Vagina (tissue), 2 donors: ENCODE data around the gene LZIC. TPM values are rescaled to one million over a fixed set of nuclear protein-coding genes. Genes with fewer than 3 reads are reported as not detected.
"Not testable (repeated sequence)": the region's sequence is repeated elsewhere in the genome, so short reads cannot be mapped to it uniquely, and the experiment has no call there.

Experiments
- DNase-seq, 2 donors: peaks; one replicate each; pipeline ENCODE4 v3.0.0-alpha.2; 2017; ENCODE audit errors: extremely low spot score in 2 of 2
- H3K27ac ChIP-seq: fragments of 200-600 bp; sonication (generic); one replicate; pipeline ENCODE4 v1.5.1; 2019
- H3K27me3 ChIP-seq: fragments of 200-600 bp; sonication (generic); one replicate; pipeline ENCODE4 v1.5.1; 2019
- H3K36me3 ChIP-seq, 2 donors: fragments of 200-600 bp; sonication (generic); one replicate each; pipeline ENCODE4 v1.5.1; 2017 to 2019
- H3K4me1 ChIP-seq: fragments of 200-600 bp; sonication (generic); one replicate; pipeline ENCODE4 v1.5.1; 2019
- H3K4me3 ChIP-seq, 2 donors: fragments of 200-600 bp; sonication (generic); 1 replicate in 1 of 2; 2 replicates in 1 of 2; pipeline ENCODE4 v1.5.1; 2016 to 2019
- H3K9me3 ChIP-seq: fragments of 200-600 bp; sonication (generic); one replicate; pipeline ENCODE4 v1.5.1; 2019
- CTCF ChIP-seq, 3 experiments: fragments of 450-650 bp in 2 of 3; fragments of 200-600 bp in 1 of 3; sonication (generic) in 1 of 3; IDR thresholded peaks; one replicate each; pipeline ENCODE4 v1.5.1; 2017 to 2019; ENCODE audit warnings: antibody characterized with exemption in 3 of 3, mild to moderate bottlenecking in 2 of 3, moderate library complexity in 2 of 3
- POLR2A ChIP-seq, 2 donors: fragments of 450-650 bp; IDR thresholded peaks; one replicate each; pipeline ENCODE4 v1.6.1; 2017; ENCODE audit warnings: antibody characterized with exemption in 2 of 2, mild to moderate bottlenecking in 2 of 2, moderate library complexity in 2 of 2
- POLR2AphosphoS5 ChIP-seq, 2 donors: sonication (generic); formaldehyde crosslinking; IDR thresholded peaks; one replicate each; pipeline ENCODE4 v1.9.0; 2017; ENCODE audit warnings: antibody characterized with exemption in 2 of 2, mild to moderate bottlenecking in 2 of 2, low read depth in 1 of 2; ENCODE audit not compliant: insufficient read depth in 1 of 2
- intact Hi-C: fragments of 100-400 bp; cut with DNase I; formaldehyde crosslinking; loops from one replicate; pipeline ENCODE4 v1.15.1; 2023
- total RNA-seq: library from RNA; depleted of rRNA; stranded (reverse); fragments of >200 nt; gene quantifications from one replicate; pipeline ENCODE4 v1.2.3, GENCODE V29; 2016

LZIC gene
- total RNA-seq, 1 donor from 2014 or later, result 16.5 TPM

- TF ChIP-seq CTCF (IDR thresholded peaks at IDR 0.05) (no peak), POLR2AphosphoS5 (IDR thresholded peaks at IDR 0.05; ENCODE audit: insufficient read depth in 1 of 2, low read depth in 1 of 2) (no peak), POLR2A (IDR thresholded peaks at IDR 0.05) (no peak)
- Histone ChIP-seq H3K27me3 (no peaks in the 10 kb centered on the region), H3K27ac (no peak overlapping the region), H3K36me3 (no peaks in the 10 kb centered on the region), H3K4me1 (no peaks in the 10 kb centered on the region), H3K9me3 (no peaks in the 10 kb centered on the region), H3K4me3 (no peak overlapping the region)
- intact Hi-C loops, result no loop called here
- DNase-seq, result no peak
Measured at GRCh38 chr1:9922342-9922741, 20.8 kb downstream of the LZIC start.

- no peaks in the 10 kb centered on the region for H3K36me3 ChIP-seq
- H3K27ac ChIP-seq, result no peak overlapping the region
- TF ChIP-seq POLR2AphosphoS5 (IDR thresholded peaks at IDR 0.05; ENCODE audit: insufficient read depth in 1 of 2, low read depth in 1 of 2) (no peak), CTCF (IDR thresholded peaks at IDR 0.05) (no peak), POLR2A (IDR thresholded peaks at IDR 0.05) (no peak)
- no peak overlapping the region for H3K4me3 ChIP-seq
- no peak for DNase-seq
- no peaks in the 10 kb centered on the region for H3K9me3 ChIP-seq
- no peaks in the 10 kb centered on the region for H3K4me1 ChIP-seq
- no peaks in the 10 kb centered on the region for H3K27me3 ChIP-seq
- intact Hi-C loops, result no loop called here
Measured at GRCh38 chr1:9920606-9921005, 22.6 kb downstream of the LZIC start.

- Histone ChIP-seq H3K4me3 (no peak overlapping the region), H3K4me1 (no peaks in the 10 kb centered on the region), H3K27me3 (no peaks in the 10 kb centered on the region), H3K27ac (no peak overlapping the region), H3K36me3 (no peaks in the 10 kb centered on the region), H3K9me3 (no peaks in the 10 kb centered on the region)
- intact Hi-C loops, result no loop called here
- DNase-seq, result no peak
- TF ChIP-seq POLR2AphosphoS5 (IDR thresholded peaks at IDR 0.05; ENCODE audit: insufficient read depth in 1 of 2, low read depth in 1 of 2) (no peak), CTCF (IDR thresholded peaks at IDR 0.05) (no peak), POLR2A (IDR thresholded peaks at IDR 0.05) (no peak)
Measured at GRCh38 chr1:9917901-9918300, 25.3 kb downstream of the LZIC start.

- H3K27ac ChIP-seq, H3K9me3 ChIP-seq, H3K36me3 ChIP-seq, H3K4me1 ChIP-seq, H3K4me3 ChIP-seq, DNase-seq, intact Hi-C loops, H3K27me3 ChIP-seq: not testable (repeated sequence)
Measured at GRCh38 chr1:9917495-9917894, 25.7 kb downstream of the LZIC start.

- no peak overlapping the region for H3K4me3 ChIP-seq
- intact Hi-C loops, result no loop called here
- H3K9me3 ChIP-seq, result no peaks in the 10 kb centered on the region
- peaks cover 4% of the 10 kb centered on the region for H3K4me1 ChIP-seq
- TF ChIP-seq POLR2A (IDR thresholded peaks at IDR 0.05) (no peak), POLR2AphosphoS5 (IDR thresholded peaks at IDR 0.05; ENCODE audit: insufficient read depth in 1 of 2, low read depth in 1 of 2) (no peak), CTCF (IDR thresholded peaks at IDR 0.05) (no peak)
- DNase-seq, result no peak
- H3K27ac ChIP-seq, result no peak overlapping the region
- no peaks in the 10 kb centered on the region for H3K27me3 ChIP-seq
- no peaks in the 10 kb centered on the region for H3K36me3 ChIP-seq
Measured at GRCh38 chr1:9916452-9916851, 26.7 kb downstream of the LZIC start.

GRCh38 chr1:9914610-9914937 is 28.6 kb downstream of the LZIC start:
- intact Hi-C loops, result no loop called here
- Histone ChIP-seq H3K4me3 (no peak overlapping the region), H3K36me3 (no peaks in the 10 kb centered on the region), H3K27me3 (no peaks in the 10 kb centered on the region), H3K4me1 (peaks cover 8% of the 10 kb centered on the region), H3K9me3 (no peaks in the 10 kb centered on the region), H3K27ac (no peak overlapping the region)
- TF ChIP-seq POLR2A (IDR thresholded peaks at IDR 0.05) (no peak), POLR2AphosphoS5 (IDR thresholded peaks at IDR 0.05; ENCODE audit: insufficient read depth in 1 of 2, low read depth in 1 of 2) (no peak), CTCF (IDR thresholded peaks at IDR 0.05) (no peak)
- DNase-seq, result no peak
